Measurements from ENCODE around the gene TOM1L2.

Gene TOM1L2

DNA sequence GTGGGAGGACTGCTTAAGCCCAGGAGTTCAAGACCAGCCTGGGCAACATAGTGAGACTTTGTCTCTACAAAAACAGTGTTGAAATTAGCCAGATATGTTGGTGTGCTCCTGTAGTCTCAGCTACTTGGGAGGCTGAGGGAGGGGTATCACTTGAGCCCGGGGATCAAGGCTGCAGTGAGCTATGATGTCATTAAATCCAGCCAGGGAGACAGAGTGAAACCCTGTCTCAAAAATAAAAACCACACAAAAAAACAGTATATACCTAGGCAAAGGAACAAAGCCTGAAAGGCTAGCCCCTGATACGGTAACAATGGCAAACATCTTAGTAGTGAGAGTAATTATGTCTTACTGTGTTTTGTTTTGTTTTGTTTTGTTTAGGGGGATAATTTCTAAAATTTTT, 38.0 kb downstream of the TOM1L2 start:
- 0 out of 22 replicates have a peak, but pooled peaks cover 0 to under 1% (median 0%) of the 10 kb centered on the region in 11 experiments for H3K36me3 ChIP-seq
- no peak overlapping the region for H3K4me3 ChIP-seq
- peak overlapping the region in 10 of 11 experiments; percentile 52 to 90 (median 72); a peak in 16 of 22 replicates for H3K27ac ChIP-seq
- TF ChIP-seq Cebpa-rat (IDR thresholded peaks at IDR 0.05) = no peak
- H3K9ac ChIP-seq = peak overlapping the region in 4 of 11 experiments; percentile 63 to 74 (median 71); a peak in 8 of 22 replicates
- H3K4me1 ChIP-seq = peaks cover 25 to 88% (median 43%) of the 10 kb centered on the region in 10 experiments
- H3K4me2 ChIP-seq = peak overlapping the region; percentile 61 to 94 (median 74)
- H4K20me1 ChIP-seq = peaks cover 0 to 9% (median 0%) of the 10 kb centered on the region in 11 experiments; a peak in 4 of 22 replicates
- no peaks in the 10 kb centered on the region for H3K27me3 ChIP-seq
- H3K9me3 ChIP-seq (replicated peaks in 1 of 11) = no peaks in the 10 kb centered on the region

DNA sequence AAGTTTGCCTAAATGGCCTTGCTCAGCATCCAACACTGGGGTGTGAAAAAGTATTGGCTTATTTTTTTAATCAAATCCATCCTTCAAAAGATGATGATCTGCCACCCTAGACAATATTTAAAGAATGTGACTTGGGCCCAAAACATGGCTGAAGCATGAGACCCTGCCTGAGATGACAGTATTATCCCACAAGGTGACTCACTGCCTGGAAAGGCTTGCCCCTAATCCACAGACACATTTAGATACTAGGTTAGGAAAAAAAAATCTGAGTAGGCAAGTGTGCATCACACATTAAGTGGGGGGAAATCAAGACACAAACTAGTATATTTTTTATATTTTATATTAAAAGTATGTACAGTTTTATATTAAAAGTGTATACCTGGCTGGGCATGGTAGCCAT, 38.4 kb downstream of the TOM1L2 start:
- Histone ChIP-seq H3K9ac (peak overlapping the region in 2 of 11 experiments; percentile 73 to 74; a peak in 4 of 22 replicates), H3K4me1 (peaks cover 25 to 88% (median 43%) of the 10 kb centered on the region in 10 experiments), H4K20me1 (peaks cover 0 to 9% (median 0%) of the 10 kb centered on the region in 11 experiments; a peak in 4 of 22 replicates), H3K4me3 (no peak overlapping the region), H3K27me3 (no peaks in the 10 kb centered on the region), H3K9me3 (replicated peaks in 1 of 11) (no peaks in the 10 kb centered on the region), H3K4me2 (peak overlapping the region; percentile 61 to 94 (median 74); a peak in 20 of 22 replicates), H3K36me3 (0 out of 22 replicates have a peak, but pooled peaks cover 0 to 4% (median 0%) of the 10 kb centered on the region in 11 experiments), H3K27ac (peak overlapping the region in 9 of 11 experiments; percentile 64 to 90 (median 75); a peak in 13 of 22 replicates)
- TF ChIP-seq Cebpa-rat (IDR thresholded peaks at IDR 0.05) = no peak

GRCh38 chr17:17931159-17931558, 41.0 kb downstream of the TOM1L2 start:
- Histone ChIP-seq H4K20me1 (peaks cover 0 to 9% (median 0%) of the 10 kb centered on the region in 11 experiments; a peak in 4 of 22 replicates), H3K9me3 (replicated peaks in 1 of 11) (no peaks in the 10 kb centered on the region), H3K4me1 (peaks cover 25 to 79% (median 32%) of the 10 kb centered on the region in 10 experiments), H3K27ac (no peak overlapping the region), H3K4me2 (peak overlapping the region in 1 of 11 experiments; percentile 17; a peak in 1 of 22 replicates), H3K27me3 (no peaks in the 10 kb centered on the region), H3K9ac (no peak overlapping the region), H3K4me3 (no peak overlapping the region), H3K36me3 (0 out of 22 replicates have a peak, but pooled peaks cover 0 to 10% (median 0%) of the 10 kb centered on the region in 11 experiments)
- no peak for TF ChIP-seq Cebpa-rat (IDR thresholded peaks at IDR 0.05)

- Histone ChIP-seq H3K27me3 (no peaks in the 10 kb centered on the region), H3K36me3 (0 out of 22 replicates have a peak, but pooled peaks cover 0 to 10% (median 0%) of the 10 kb centered on the region in 11 experiments), H3K4me3 (no peak overlapping the region), H3K4me2 (no peak overlapping the region), H4K20me1 (peaks cover 0 to 9% (median 0%) of the 10 kb centered on the region in 11 experiments; a peak in 3 of 22 replicates), H3K27ac (no peak overlapping the region), H3K4me1 (peaks cover 20 to 74% (median 27%) of the 10 kb centered on the region in 10 experiments), H3K9ac (no peak overlapping the region), H3K9me3 (replicated peaks in 1 of 11) (0 out of 22 replicates have a peak, but pooled peaks cover 0 to 1% (median 0%) of the 10 kb centered on the region in 11 experiments)
- TF ChIP-seq Cebpa-rat (IDR thresholded peaks at IDR 0.05) = no peak
Measured at GRCh38 chr17:17930674-17931073, 41.5 kb downstream of the TOM1L2 start.

GRCh38 chr17:17929655-17930380, 42.4 kb downstream of the TOM1L2 start:
- H3K9ac ChIP-seq = no peak overlapping the region
- H3K4me1 ChIP-seq = peaks cover 12 to 72% (median 21%) of the 10 kb centered on the region in 10 experiments
- H3K27me3 ChIP-seq = no peaks in the 10 kb centered on the region
- no peak overlapping the region for H3K27ac ChIP-seq
- H4K20me1 ChIP-seq = peaks cover 0 to 2% (median 0%) of the 10 kb centered on the region in 11 experiments; a peak in 3 of 22 replicates
- no peak overlapping the region for H3K4me3 ChIP-seq
- 0 out of 22 replicates have a peak, but pooled peaks cover 0 to 10% (median 0%) of the 10 kb centered on the region in 11 experiments for H3K36me3 ChIP-seq
- TF ChIP-seq Cebpa-rat (IDR thresholded peaks at IDR 0.05) = no peak
- peak overlapping the region in 1 of 11 experiments; percentile 8; a peak in 2 of 22 replicates for H3K4me2 ChIP-seq
- H3K9me3 ChIP-seq (replicated peaks in 1 of 11) = 0 out of 22 replicates have a peak, but pooled peaks cover 0 to 6% (median 0%) of the 10 kb centered on the region in 11 experiments

DNA sequence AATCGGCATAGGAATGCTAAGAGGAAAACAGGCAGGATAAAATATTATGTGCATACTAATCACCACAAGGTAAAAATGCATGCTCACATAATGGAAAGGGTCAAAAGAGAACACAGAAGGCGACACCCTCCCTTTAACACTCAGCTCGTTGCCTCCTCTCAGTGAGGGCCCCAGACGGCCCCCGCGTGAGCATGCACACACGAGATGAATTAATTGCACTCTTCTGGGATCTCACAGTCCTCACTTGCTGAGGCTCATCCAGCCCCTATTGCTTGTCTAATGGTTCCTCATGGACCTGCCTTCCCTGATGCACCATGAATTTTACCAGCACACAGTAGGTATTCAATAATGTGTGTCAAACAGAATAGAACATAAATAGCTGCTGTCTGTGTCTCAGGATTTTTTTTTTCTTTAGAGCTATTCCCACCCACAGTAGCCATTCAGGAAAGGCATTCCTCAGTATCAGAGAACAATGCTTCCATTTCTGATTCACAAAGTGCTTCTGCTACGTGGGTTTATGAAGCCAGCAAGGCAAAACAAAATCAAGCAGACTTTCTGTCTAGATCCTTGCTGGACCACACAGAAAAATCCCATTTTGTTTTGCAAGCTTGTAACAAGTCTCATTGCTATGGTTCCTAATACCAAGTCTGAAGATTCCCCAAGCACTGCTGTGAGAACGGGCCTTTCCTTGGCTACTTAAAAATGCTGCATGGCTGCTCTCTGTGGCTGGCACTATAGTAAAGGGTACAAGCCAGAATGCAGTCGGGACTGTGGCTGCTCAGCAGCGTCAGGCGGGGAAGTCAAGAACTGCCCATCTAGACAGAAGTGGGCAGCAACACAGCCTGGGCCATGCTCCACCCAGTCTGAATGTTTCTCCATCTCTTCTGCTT, 43.6 kb downstream of the TOM1L2 start:
- H3K36me3 ChIP-seq = 0 out of 22 replicates have a peak, but pooled peaks cover 0 to 10% (median 0%) of the 10 kb centered on the region in 11 experiments
- peak overlapping the region in 2 of 11 experiments; percentile 19 to 34; a peak in 3 of 22 replicates for H3K4me2 ChIP-seq
- no peak for TF ChIP-seq Cebpa-rat (IDR thresholded peaks at IDR 0.05)
- 0 out of 22 replicates have a peak, but pooled peaks cover 0 to 6% (median 0%) of the 10 kb centered on the region in 11 experiments for H3K9me3 ChIP-seq (replicated peaks in 1 of 11)
- no peaks in the 10 kb centered on the region; a peak in 1 of 22 replicates for H4K20me1 ChIP-seq
- no peak overlapping the region for H3K27ac ChIP-seq
- no peaks in the 10 kb centered on the region for H3K27me3 ChIP-seq
- no peak overlapping the region for H3K4me3 ChIP-seq
- peaks cover under 1 to 67% (median 13%) of the 10 kb centered on the region in 10 experiments; a peak in 16 of 20 replicates for H3K4me1 ChIP-seq
- H3K9ac ChIP-seq = no peak overlapping the region

- H3K4me1 ChIP-seq = peaks cover 0 to 65% (median 8%) of the 10 kb centered on the region in 10 experiments; a peak in 11 of 20 replicates
- 0 out of 22 replicates have a peak, but pooled peaks cover 0 to 10% (median 0%) of the 10 kb centered on the region in 11 experiments for H3K36me3 ChIP-seq
- no peak overlapping the region for H3K27ac ChIP-seq
- 0 out of 22 replicates have a peak, but pooled peaks cover 0 to 6% (median 0%) of the 10 kb centered on the region in 11 experiments for H3K9me3 ChIP-seq (replicated peaks in 1 of 11)
- no peak for TF ChIP-seq Cebpa-rat (IDR thresholded peaks at IDR 0.05)
- H3K9ac ChIP-seq = no peak overlapping the region
- no peaks in the 10 kb centered on the region for H3K27me3 ChIP-seq
- no peak overlapping the region for H3K4me3 ChIP-seq
- H4K20me1 ChIP-seq = no peaks in the 10 kb centered on the region; a peak in 1 of 22 replicates
- no peak overlapping the region for H3K4me2 ChIP-seq
Measured at GRCh38 chr17:17926840-17927449, 45.3 kb downstream of the TOM1L2 start.

DNA sequence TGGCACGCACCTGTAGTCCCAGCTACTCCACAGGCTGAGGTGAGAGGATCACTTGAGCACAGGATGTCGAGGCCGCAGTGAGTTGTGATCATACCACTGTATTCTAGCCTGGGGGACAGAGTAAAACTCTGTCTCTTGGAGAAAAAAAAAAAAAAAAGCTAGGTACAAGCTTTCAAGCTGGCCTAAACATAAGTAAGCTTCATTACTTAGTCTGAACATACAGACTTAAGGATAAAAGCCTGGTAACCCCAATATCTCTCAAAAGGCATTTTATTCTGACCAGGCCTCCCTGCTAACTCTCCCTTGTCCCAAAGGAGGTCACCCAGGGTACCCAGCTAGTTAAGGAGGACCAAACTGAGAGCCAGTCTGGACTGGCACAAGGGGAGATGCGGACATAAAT, 46.2 kb downstream of the TOM1L2 start:
- Histone ChIP-seq H3K4me1 (peaks cover 0 to 67% (median 9%) of the 10 kb centered on the region in 10 experiments; a peak in 11 of 20 replicates), H3K4me2 (no peak overlapping the region), H4K20me1 (no peaks in the 10 kb centered on the region; a peak in 1 of 22 replicates), H3K36me3 (0 out of 22 replicates have a peak, but pooled peaks cover 0 to 10% (median 0%) of the 10 kb centered on the region in 11 experiments), H3K4me3 (no peak overlapping the region), H3K27ac (no peak overlapping the region), H3K9ac (no peak overlapping the region), H3K27me3 (no peaks in the 10 kb centered on the region), H3K9me3 (replicated peaks in 1 of 11) (0 out of 22 replicates have a peak, but pooled peaks cover 0 to 6% (median 0%) of the 10 kb centered on the region in 11 experiments)
- TF ChIP-seq Cebpa-rat (IDR thresholded peaks at IDR 0.05) = no peak

Measured in BLaER1 treated with 17β-estradiol and CSF1 and Interleukin-3, amounts not matched to agents 10 nM and 100 nM (cell line).